Kasumi-1 (cell line): ENCODE results near the gene FAM168A.

ENCODE experiments used
- DNase-seq, 2 experiments: peaks; one replicate each; lab custom pipeline; 2025; lab: John Stamatoyannopoulos, UW

FAM168A gene

DNA sequence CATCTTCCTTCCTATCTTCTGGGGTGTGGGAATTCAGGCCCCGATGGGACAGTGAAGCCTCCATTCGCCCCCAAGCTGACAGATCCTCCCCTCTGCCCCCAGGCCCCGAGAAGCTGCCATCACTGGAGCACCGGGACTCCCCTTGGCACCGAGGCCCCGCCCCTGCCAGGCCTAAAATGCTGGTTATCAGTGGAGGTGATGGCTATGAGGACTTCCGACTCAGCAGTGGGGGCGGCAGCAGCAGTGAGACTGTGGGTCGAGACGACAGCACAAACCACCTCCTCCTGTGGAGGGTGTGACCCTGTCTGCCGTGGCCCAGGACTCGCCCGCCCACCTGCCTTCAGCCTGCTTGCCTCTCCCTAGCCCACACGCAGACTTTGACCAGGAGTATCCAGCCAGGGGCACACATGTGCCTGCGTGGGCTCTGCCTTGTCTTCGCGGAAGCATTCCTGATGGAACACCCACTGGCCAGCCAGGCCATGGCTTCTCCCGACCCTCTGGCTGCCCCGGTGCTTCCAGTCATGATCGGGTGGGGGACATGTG lies 230.4 kb downstream of the FAM168A start:
- no peak for DNase-seq

DNA sequence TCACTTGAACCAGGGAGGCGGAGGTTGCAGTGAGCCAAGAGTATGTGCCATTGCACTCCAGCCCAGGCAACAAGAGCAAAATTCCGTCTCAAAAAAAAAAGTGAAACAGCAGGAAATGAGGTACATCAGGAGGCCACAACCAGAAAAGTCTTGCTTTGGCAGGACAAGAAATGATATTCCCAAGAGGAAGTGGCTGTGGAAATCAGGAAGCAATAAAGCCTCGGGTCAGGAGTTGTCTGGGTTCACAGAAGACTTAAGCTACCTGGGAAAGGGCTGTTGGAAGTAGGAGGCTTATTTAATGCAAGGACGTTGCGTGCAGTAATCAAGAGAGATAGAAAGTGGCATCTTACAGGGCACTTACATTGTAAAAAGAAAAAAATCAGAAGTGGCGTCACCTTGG lies 231.0 kb downstream of the FAM168A start:
- no peak for DNase-seq

DNA sequence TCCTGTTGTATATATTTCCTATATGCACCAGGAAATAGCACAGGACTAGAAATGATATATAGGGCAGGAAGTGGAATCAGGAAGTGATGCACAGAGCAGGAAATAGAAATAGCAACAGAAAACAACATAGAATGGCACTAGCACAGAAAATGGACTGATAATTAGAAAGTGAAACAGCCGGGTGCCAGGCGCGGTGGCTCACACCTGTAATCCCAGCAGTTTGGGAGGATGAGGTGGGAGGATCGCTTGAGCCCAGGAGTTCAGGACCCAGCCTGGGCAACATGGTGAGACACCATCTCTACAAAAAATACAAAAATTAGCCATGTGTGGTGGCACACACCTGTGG lies 231.7 kb downstream of the FAM168A start:
- peak in 1 of 2 experiments; percentile 12 for DNase-seq

DNA sequence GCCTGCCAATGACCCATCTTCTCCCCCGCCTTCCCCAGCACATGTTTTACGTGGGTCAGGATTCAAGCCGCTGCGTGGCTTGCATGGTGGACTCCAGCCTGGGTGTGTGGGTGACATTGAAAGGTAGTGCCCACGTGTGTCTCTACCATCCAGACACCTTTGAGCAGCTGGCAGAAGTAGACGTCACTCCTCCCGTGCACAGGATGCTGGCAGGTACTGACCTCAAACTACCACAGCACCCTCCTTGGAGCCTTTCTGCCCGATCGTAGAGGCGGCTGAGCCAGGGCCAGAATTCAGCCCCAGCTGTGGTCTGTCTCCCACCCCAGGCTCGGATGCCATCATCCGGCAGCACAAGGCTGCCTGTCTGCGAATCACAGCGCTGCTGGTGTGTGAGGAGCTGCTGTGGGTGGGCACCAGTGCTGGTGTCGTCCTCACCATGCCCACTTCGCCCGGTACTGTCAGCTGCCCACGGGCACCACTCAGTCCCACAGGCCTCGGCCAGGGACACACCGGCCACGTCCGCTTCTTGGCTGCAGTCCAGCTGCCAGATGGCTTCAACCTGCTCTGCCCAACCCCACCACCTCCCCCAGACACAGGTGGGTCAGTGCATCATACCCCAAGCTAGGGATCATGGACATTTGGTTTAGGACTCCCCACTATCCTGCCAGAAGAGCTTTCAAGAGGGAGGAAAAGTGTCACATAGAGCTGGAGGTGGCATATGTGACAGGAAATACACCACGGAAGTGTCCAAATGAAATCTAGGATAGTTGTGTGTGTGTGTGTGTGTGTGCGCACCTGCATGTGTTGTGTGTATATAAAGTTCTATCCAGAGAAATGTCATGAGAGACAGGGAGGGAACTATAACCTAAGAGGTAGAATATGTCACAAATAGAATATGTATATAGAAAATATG lies 232.3 kb downstream of the FAM168A start:
- DNase-seq = no peak

DNA sequence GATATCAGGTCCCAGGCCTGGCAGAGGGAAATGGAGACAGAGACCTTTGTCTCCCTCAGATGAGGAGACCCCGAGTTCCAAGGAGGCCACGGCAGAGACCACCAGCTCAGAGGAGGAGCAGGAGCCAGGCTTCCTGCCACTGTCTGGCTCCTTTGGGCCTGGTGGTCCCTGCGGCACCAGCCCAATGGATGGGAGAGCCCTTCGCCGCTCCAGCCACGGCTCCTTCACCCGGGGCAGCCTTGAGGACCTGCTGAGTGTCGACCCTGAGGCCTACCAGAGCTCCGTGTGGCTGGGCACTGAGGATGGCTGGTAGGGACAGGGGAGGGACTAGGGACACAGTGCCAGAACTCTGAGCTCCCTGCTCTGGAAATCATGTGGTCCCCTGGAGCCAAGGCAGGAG lies 234.8 kb downstream of the FAM168A start:
- no peak for DNase-seq

DNA sequence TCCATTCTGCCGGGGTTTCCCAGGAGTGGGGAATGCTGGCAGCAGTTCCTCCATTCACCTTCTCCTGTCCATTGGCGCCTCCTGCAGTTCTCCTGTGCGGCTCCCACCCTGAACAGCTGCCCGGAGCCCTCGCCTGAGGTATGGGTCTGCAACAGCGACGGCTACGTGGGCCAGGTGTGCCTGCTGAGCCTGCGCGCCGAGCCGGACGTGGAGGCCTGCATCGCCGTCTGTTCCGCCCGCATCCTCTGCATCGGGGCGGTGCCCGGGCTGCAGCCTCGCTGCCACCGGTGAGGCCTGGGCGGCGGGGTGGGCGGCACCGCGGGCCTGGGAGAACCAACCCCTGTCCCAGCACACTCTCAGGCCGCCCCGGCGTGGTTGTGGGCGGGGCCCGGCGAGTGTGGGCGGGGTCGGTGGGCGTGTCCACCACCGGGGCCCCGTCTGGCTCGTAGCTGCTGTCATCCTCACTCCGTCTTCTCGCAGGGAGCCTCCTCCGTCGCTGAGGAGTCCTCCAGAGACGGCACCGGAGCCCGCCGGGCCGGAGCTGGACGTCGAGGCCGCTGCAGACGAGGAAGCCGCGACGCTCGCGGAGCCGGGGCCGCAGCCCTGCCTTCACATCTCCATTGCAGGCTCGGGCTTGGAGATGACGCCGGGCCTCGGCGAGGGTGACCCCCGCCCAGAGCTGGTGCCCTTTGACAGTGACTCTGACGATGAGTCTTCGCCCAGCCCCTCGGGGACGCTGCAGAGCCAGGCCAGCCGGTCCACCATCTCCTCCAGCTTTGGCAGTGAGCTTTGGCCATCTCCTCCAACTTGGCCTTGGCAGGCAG lies 235.7 kb downstream of the FAM168A start:
- DNase-seq = no peak

DNA sequence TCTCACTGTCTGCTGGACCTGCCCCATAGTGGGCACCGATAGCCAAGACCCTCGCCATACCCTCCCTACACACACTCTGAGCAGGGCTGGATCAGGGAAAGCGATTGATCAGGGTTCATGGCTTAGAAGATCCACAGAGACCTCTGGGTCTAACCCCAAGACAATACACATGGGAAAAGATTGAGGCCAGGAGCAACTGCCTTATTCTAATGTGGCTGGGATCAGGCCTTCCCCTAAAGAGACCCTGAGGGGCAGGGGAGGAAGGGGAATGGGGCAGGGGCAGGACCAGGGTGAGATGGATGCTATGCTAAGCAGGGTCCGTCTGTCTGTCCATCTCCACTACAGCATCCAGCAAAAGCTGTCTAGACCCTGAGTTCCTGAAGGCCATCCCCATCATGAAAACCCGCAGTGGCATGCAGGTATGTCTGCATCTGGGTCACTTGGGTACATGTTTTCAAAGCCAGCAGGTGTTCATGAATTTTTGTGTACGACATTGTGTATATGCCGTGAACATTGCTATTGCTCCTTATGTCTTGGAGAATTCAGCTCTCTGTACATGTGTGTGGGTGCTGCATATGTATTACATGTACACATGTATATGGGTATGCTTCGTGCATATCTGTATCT lies 237.1 kb downstream of the FAM168A start:
- DNase-seq = no peak

DNA sequence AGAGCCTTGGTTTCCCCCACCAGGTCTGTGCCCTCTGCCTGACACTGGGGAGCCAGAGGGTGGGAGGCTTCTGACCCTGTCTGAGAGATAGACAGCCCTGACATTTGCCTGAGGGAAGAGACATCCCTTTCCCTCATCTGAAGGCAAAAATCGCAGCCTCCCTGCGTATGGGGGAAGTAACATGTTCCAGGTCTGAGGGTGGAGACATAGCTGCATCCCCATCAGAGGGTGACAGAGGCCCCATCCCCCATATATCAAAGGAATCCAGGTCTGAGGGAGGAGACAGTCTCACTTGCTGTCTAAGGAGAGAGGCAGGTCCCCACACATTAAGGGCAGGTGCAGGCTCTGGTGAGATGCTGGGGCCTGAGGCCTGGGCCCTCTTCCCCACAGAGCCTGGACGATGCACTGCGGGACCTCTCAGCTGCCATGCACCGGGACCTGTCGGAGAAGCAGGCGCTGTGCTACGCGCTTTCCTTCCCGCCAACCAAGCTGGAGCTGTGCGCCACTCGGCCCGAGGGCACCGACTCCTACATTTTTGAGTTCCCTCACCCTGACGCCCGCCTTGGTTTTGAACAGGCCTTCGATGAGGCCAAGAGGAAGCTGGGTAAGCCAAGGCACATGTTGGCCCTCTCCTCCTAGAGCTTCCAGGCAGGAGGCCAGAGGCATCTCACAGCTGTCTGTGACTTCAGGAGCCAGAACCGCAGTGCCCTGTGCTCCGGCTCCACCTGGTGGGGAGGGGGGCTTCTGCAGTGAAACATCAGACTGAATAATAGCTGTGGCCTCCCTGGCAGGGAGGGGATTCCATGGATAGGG lies 237.8 kb downstream of the FAM168A start:
- DNase-seq = peak; percentile 51 to 63

DNA sequence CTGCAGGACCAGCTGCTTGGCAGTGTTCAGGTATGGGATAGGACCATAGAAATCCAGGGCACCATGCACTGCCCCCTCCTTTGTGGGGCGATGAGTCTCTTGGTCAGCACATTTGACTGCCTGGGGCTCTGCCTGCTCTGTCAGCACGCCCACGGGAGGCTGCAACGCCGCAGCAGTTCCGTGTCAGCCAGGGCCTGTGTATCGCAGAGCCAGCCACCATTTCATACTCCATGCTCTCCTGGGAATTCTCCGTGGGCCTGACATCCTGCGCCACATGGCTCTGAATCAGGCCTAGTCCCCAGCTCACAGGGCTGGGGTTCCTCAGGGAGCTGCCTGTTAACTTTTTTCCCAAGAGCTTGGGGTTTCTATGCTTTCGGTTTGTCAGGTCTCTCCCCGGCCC lies 238.6 kb downstream of the FAM168A start:
- no peak for DNase-seq

DNA sequence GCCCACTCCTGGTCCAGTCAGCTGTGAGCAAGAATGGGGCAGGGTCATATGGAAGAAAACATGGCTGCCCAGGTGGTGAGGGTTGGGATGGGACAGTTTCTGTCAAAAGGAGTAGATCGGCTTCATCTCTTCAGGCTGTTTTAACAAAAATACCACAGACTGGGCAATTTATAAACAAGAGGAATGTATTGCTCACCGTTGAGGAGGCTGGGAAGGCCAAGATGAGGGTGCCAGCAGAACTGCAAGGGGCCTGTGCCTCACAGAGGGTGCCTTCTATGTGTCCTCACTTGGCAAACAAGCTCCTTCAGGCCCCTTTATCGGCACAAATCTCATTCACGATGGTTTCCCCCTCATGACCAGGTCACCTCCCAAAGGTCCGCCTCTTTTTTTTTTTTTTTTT lies 239.8 kb downstream of the FAM168A start:
- DNase-seq = no peak

DNA sequence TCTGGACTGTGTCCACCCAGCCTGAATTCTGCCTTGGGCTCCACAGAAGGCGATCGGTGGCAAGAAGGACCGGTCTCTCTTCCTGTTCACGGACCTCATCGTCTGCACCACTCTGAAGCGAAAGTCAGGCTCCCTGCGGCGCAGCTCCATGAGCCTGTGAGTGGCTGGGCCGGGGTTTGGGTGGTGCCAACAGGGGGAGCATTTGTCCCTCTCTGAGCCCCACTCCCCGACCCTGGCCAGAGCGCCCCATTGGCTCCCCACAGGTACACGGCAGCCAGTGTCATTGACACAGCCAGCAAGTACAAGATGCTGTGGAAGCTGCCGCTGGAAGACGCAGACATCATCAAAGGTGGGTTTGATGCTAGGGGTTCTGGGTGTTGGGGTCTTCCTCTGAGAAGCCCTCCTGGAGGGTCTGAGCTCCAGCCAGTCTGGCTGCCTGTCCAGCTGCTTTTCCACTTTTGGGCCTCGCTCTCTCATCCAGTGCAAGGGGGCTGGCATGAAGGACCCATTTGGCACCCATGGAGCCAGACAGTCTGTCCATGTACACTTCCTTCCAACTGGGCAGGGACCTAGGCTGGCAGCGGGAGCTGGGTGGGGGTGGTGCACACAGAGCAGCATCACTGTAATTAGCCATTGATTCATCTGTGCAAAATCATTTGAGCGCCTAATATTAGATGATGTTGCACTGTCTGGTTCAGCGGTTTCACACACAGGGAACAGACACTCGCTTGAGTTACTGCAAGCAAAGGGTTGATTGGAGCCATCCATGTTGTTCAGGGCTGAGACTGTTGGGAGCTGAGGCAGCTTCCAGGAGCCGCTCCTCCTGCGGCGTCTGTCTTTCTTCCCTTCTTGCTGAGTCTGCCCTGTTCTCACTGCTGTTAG lies 240.7 kb downstream of the FAM168A start:
- DNase-seq = no peak

DNA sequence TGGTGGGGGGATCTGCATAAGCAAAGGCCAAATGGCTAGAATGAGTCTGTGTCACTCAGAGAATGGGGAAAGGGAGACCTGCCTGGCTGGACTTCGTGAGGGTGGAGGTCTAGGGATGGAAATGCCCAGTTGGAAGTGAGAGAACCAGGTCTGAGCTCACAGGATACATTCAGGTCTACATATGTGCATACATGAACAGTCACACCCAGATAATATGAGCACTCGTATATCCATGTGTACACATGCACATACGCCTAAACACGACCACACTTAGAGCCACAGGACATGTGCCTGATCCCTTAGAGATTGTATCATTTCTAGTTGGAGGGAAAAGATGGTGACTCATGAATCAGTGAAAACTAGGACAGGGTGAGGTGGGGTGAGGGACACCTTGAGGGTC lies 242.8 kb downstream of the FAM168A start:
- no peak for DNase-seq

DNA sequence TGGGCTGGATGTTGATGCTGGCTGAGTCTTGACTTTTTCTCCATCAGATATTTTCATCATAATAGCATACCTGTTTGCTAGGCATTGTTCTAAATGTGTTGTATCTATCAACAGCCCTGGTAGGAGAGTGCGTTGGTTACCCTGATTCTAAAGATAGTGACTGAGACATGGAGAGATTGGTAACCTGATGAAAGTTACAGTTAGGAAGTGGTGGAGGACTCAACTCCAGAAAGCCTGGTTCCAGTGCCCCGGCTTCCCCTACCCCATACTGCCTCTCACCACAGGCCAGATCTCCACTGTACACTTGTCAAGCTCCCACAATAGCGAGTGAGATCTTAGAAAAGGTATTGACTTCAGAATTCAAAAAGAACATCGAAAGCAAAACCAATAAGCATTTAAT lies 244.5 kb downstream of the FAM168A start:
- peak; percentile 17 to 20 for DNase-seq

DNA sequence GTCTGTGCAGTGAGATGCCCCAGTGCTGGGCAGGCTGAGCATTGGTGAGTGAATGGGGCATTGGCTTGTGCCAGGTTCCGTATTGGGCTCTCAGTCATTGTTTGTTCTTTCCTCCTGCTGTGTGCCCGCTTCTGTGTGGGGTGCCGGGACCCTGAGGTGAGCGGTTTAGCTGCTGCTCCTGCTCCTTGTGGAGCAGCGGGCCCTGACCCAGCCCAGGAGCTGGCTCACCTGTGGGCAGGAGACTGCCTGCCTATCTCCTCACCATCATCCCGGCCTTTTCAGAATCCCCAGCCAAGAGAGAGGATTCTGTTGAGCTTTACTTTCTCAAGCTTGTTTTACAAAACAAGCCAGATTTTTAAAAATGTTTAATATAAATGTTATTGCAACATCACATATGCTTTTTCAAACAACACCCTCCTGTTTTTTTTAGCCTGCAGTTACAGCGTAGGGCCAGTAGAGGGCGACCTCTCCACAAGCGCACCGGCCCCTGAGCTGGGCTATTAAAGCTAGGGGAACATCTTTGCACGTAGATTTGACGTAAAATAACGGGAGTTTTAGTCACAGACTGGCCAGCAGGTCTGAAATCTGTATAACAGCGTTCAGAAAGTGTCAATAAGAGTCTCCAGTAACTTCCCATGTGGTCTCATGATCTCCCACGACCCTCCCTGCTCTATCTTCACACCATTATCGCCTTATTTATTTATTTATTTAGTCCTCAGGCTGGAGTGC lies 246.8 kb downstream of the FAM168A start:
- DNase-seq = peak; percentile 82 to 85
